ENCODE data around the gene GGT5.
A peak's percentile ranks its signal among the peaks of the same experiment; 100 is the strongest.
"Not testable (repeated sequence)": the region's sequence is repeated elsewhere in the genome, so short reads cannot be mapped to it uniquely, and the experiment has no call there.

The GGT5 gene

DNA sequence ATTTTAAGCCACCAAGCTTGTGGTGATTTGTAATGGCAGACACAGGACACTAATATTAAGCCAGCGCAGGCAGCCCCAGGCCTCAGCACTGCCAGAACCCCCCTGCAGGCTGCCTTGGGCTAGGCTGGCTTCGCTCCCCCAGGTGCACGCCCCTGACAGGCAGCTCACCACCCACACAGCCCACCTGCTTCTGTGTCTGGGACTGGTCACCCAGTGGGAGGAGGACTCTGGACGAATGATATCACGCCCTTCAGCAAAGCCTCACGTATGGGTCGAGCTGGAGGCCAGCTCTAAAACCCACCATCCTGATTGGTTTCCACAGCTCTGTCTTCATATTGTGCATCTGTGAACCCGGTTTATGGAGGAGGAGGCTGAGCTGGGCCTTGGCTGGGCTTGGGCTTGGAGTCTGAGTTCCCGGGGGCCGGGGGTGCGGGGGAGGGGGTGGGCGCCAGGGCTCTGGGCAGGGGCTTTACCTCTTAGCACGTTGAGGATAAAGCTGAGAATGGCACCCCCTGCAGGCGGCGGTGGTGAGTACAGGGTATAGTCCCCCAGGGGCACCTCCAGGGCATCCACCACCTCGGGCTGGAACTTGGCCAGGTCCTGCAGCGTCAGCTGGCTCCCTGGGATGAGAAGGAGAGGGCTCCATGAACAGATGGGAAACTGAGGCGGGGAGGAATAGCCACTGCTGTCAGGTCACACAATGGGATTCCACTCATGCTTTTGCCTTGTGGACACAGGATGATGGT lies 13.8 kb downstream of the GGT5 start:
- DNase-seq = peak; percentile 73 to 75

DNA sequence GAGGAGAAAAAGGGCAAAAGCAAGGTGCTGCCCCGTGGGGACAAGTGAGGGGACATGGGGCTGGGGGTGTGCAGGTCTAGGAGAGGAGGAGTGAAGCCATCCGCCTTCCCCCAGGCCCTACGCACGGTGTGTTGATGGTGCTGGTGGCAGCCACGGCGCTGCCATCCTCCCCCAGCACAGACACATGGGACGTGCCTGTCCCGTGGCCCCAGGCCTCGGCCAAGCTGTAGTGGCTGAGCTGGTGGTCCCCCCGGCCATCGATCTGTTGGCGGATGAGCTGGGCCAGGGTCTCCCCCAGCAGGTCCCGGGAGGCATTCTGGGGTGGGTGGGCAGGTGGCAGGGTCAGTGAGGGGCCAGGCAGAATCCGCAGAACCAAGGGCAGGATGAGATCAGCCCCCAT lies 18.9 kb downstream of the GGT5 start:
- no peak for DNase-seq

DNA sequence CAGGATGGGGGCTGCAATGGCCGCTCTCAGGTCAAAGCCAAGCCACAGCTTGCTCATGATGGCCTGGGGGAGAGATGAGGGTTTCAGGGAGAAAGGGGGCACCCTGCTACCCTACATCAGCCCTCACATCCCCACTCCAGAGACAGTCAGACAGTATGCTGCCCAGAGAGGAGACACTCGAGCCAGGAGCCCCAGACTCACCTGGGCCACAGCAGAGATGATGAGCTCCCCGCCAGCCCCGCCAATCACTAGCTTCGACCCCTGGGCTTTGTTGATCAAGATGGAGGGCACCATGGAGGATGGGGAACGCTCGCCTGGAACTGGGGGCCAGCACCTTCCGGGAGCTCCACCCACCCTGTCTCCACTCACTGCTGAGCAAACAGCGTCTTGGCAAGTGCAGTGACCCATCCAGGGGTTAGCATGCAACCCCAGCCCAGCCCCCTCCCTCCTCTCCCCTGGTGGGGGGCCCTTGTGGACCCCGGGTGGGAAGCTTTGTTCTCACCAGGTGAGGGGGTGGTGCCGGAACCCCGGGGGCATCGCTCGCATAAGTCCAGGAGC lies 19.8 kb downstream of the GGT5 start:
- DNase-seq = no peak

DNA sequence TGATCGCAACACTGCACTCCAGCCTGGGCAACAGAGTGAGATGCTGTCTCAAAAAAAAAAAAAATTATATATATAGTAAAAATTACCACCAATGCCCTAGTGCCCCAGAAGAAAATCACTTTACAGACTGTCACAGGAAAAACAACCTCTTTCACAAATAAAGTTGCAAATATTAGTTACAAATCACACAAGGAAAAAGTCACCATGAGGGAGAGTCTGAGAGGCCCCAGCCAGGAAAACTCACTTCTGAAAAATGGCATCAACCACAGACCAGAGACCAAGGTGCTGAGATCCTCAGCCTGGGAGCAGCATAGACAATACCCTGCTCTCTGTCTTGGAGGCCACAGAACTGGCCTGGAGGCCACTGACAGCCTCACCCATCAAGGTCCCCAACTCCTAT lies 20.4 kb downstream of the GGT5 start:
- no peak for DNase-seq

DNA sequence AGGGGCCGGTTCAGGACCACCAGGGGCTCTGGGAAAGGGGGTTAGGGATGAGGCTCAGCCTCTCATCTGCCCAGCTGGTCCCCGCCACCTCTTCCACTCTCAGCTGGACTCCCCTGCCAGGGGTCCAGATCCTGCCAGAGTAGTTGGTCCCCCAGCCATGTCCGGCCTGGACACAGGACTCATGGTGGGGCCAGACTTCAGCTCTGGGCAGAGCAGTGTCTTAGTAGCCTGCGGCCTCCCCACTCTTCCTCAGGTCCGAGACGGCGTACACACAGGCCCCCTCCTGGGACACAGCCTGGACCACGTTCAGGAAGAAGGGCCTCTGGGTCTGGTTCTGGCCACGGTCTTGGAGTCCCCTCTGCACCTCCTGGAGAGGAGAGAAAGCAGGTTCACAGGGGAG lies 25.1 kb downstream of the GGT5 start:
- no peak for DNase-seq

DNA sequence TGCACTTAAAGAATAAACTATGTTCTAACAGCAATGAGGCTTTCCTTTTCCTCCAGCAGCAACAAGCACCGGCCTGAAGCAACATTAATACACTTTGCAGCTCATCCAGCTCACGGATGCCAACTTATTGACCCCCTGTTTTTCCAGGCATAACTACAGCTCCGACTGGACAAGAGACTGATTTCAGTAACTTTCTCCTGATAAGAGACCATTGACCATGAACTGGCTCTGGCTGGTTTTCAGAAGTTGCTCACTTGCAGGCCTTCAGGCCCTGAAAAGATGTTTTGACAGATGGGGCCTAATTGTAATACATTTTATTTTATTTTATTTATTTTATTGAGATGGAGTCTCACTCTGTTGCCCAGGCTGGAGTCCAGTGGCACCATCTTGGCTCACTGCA lies 27.5 kb downstream of the GGT5 start:
- no peak for DNase-seq

DNA sequence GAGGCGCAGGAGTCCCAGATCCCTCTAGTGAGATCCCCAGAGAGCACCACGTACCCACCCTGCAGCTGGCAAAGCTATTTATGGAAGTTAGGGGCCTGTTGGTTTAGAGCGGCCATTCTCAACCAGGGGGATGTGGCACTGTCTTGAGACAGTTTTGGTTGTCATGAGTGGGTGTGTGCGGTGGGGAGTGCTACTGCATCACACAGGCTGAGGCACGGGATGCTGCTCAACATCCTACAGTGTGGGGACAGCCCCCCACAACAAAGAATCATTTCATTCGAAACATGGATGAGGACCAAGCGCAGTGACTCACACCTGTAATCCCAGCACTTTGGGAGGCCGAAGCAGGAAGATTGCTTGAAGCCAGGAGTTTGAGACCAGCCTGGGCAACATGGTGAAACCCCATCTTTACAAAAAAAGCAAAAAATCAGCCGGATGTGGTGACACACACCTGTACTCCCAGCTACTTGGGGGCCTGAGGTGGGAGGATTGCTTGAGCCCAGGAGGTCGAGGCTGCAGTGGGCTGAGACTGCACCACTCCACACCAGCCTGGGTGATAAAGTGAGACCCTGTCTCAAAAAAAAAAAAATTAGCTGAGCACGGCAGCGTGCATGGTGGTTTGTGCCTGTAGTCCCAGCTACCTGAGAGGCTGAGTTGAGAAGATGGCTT lies 28.2 kb downstream of the GGT5 start:
- DNase-seq = no peak

DNA sequence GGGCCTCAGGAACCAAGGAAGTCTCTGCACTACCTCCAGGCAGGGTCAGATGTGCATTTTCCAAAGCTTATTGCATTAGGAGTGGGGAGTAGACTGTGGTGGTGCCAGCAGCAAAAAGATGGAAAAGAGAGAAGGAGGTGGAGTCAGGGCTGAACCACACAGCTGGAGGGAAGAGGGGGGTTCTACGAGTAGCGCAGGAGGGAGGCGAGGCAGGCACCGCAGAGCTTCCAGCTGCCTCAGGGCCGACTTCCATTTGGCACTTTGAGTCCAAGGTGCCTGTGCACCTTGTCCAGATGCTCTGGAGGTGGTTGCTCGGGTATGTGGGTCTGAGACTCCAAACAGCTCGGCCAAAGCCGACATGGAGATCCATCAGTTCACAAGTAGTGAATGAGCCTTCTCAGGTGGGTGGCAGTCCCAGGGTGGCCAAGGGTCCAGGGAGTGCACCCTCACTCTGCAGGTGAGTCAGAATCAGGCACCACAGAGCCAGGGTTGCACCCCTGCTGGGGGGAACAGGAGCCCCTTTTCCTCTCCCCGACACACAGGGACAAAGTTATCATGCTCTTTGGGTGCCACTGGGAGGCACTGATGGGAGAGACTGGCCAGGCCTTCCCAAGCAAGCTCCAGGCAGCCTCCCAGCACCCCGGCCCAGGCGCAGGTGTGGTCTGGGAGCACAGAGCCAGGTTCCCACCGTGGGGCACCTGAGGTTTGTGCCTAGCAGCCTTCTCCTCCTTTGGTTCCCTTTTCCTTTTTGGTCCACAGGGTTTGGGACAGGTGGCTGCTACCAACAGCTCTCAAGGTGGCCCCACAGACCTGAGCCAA lies 30.2 kb downstream of the GGT5 start:
- no peak for DNase-seq

DNA sequence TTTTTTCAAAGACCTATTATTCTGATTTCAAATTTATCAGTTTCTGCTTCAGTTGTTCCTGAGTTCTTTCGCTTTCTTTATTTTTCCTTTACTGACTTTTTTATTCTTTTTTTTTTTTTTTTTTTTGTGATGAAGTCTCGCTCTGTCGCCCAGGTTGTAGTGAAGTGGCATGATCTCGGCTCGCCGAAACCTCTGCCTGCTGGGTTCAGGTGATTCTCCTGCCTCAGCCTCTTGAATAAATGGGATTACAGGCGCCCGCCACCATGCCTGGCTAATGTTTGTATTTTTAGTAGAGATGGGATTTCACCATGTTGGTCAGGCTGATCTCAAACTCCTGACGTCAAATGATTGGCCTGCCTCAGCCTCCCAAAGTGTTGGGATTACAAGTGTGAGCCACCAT lies 31.8 kb downstream of the GGT5 start:
- DNase-seq = not testable (repeated sequence)

DNA sequence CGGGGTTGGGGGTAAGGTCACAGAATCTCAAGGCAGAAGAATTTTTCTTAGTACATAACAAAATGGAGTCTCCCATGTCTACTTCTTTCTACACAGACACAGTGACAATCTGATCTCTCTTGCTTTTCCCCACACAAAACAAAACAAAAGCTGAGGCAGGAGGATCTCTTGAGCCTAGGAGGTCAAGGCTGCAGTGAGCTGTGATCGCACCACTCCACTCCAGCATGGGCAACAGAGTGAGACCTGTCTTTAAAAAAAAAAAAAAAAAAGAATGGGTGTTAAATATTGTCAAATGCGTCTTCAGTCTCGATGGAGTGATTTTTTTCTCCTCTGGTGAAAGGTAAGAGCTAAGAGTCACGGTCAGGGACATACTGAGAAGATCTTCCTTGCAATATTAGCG lies 33.2 kb downstream of the GGT5 start:
- DNase-seq = not testable (repeated sequence)

DNA sequence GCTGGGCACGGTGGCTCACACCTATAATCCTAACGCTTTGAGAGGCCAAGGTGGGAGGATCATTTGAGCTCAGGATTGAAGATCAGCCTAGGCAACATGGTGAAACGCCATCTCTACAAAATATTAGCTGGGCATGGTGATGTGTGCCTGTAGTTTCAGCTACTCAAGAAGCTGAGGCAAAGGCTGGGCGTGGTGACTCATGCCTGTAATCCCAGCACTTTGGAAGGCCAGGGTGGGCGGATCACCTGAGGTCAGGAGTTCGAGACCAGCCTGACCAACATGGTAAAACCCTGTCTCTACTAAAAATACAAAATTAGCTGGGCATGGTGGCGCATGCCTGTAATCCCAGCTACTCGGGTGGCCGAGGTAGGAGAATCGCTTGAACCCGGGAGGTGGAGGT lies 34.5 kb downstream of the GGT5 start:
- not testable (repeated sequence) for DNase-seq

DNA sequence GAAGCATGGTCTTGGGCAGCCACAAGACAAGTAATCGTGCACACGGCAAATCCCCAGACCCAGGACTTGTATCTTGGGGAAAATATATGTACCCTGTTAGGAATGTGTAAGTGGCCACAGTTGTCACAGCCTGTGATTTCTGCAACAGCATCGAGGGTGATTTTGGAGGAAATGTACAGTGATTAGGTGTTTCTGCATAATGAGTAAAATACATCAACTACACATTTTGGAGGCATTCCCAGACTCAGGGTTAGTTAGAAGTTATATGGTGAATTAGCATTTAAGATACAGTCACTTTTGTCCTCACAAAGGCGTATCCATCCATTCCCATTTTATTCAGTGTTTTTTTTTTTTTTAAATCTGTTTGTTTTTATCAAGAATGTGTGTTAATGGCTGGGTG lies 35.2 kb downstream of the GGT5 start:
- no peak for DNase-seq

DNA sequence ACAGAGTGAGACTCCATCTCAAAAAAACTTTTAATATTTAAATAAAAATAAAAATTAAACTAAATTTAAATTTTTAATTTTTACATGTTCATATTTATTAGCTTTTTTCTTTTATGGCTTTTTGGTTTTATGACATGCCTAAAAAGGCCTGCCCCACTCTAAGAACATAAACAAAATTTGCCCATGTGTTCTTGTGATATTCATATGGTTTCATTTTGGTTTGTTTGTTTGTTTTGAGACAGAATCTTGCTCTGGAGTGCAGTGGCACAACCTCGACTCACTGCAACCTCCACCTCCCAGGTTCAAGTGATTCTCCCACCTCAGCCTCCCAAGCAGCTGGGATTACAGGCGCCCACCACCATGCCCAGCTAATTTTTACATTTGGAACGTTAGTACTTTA lies 35.9 kb downstream of the GGT5 start:
- no peak for DNase-seq

DNA sequence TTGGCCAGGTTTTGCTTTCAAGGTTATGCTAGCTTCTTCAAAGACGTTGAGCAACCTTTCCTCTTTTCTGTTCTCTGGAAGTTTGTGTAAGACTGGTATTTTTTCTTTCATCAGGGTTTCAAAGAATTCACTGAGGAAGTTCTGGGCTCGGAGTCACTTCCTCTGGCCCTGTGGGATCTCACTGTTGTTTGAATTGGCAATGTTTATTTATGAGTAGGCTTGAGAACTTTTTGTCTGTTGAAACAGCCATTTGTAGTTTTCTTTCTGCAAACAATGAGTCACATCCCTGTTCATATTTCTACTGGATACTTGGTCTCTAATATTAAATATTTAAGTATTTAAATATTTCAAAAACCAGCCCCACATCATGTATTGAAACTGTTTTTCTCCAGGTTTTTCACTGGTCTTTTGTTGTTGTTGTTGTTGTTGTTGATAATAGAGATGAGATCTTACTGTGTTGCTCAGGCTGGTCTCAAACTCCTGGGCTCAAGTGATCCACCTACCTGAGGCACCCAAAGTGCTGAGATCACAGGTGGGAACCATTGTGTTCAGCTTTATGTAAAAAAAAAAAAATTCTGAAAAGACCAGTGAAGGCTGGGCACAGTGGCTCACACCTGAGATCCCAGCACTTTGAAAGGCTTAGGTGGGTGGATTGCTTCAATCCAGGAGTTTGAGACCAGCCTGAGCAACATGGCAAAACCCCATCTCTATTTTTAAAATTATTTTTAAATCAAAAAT lies 36.7 kb downstream of the GGT5 start:
- no peak for DNase-seq

DNA sequence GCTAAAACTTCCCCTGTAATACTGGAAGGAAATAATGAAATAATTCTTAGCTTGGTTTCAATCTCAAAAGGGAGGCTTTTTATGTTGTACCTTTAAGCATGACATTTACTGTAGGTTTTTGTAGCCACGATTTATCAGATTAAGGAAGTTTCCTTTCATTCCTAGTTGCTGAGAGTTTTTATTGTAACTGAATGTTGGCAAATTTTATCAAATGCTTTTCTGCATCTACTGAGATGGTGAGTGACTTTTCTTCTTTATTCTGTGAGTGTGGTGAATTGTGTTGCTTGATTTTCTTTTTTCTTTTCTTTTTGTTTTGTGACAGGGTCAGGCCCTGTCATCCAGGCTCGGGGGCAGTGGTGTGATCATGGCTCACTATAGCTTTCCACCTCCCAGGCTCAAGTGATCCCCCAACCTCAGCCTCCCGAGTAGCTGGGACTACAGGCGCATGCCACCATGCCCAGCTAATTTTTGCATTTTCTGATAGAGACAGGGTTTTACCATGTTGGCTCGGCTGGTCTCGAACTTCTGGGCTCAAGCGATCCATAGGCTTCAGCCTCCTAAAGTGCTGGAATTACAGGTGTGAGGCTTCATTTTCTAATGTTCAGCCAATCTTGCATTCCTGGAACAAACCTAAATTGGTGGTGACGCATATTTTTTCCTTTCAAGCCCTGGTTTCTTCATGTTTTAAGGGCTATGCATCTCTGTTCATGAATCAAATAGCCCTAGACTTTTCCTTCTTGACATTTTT lies 37.4 kb downstream of the GGT5 start:
- no peak for DNase-seq

DNA sequence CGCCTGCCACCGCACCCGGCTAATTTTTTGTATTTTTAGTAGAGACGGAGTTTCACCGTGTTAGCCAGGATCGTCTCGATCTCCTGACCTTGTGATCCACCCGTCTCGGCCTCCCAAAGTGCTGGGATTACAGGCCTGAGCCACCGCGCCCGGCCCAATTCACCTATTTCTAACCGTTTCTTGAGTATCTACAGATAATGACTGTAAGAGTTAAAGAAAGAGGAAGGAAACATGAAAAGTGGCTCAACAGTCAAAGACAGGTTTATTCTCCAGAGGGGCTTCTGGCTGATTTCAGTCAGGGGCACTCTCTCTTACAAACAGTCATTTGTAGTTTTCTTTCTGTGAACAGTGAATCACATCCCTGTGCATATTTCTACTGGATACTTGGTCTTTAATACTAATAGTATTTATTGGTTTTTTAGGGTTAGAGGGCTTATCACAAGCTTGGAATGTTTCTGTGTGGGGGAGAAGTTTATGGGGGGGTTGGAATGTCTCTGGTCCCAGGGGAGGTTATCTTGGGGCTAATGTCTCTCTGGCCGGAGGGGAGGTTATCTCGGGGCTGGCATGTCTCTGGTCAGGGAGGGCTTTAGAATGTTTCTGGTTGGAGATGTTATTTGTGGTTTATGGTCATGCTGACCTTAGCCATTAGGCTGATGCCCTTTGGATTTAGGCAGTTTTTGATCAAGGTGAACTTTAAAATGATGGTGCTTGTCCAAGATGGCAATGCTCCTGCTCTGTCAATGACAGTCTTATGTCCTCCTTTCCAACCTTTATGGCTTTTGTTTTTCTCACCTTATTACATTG lies 38.2 kb downstream of the GGT5 start:
- not testable (repeated sequence) for DNase-seq

DNA sequence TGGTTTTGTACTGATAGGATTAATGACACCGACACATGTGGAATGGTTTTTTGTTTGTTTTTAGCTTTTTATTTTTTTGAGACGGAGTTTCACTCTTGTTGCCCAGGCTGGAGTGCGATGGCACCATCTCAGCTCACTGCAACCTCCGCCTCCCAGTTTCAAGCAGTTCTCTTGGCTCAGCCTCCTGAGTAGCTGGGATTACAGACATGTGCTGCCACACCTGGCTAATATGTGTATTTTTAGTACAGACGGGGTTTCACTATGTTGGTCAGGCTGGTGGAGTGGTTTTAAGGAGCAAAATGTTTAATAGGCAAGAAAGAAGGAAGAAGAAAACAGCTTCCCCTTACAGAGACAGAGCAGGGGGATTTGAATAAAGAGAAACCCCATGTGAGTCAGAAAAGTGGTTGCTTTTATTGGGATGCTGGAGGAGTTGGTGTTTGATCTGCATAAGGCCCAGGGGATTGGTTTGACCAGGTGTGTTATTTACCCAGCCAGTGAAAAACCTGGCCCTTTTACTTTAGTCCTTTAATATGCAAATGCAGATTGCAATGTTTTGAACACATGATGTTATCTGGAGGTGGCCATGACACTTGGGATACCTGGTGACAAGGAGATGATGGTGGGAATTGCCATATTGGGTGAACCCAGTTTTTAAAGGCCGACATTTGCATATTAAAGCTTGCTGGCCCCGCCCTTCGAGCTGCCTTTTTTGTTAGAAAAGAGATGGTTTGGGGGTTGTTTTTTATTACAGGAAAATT lies 39.3 kb downstream of the GGT5 start:
- DNase-seq = no peak

DNA sequence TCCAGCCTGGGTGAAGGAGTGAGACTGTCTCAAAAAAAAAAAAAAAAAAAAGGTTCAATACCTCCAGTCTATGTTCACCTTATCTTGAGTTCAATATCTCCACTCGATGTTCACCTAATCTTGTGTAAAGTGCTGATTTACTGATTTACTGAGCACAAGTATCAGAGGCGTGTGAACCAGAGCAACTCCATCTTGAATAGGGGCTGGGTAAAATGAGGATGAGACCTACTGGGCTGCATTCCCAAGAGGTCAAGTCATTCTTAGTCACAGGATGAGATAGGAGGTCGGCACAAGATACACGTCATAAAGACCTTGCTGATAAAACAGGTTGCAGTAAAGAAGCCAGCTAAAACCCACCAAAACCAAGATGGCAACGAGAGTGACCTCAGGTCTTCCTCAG lies 41.0 kb downstream of the GGT5 start:
- DNase-seq = not testable (repeated sequence)

DNA sequence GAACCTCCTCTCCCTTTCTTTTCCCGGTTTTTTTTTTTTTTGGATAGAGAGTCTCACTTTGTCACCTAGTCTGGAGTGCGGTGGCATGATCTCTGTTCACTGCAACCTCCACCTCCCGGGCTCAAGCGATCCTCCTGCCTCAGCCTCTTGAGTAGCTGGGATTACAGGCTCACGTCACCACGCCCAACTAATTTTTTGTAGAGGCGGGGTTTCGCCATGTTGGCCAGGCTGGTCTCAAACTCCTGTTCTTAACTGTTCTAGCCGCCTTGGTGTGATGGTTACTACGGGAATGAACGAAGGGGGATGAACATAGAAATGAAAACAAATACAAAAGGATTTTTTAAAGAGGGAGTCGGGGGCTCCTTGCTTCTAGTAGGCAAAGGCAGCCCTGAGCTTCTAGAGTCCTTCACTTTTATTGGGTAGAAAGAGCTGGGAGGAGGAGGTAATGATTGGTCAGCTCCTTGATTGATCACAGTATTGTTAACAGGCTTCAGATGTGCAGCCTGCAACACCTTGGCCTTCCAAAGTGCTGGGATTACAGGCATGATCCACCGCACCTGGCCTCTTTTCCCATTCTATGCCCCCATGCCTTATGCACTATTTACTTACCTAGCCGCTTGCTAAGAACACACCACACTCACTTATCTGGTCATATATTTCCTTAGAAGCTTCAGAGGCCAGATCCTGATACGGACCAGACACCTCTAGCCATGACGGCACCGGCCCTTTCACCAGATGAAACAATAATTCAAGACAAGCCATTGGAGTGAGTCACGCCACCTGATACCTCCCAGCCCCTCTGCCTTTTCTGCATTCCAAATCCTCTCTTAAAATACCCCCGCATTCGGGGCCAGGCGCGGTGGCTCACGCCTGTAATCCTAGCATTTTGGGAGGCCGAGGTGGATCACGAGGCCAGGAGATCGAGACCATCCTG lies 42.9 kb downstream of the GGT5 start:
- DNase-seq = no peak
